HG03558 (cell line): ENCODE data around the gene LTA.

Experiments
- ATAC-seq: cut with Tn5 transposase; IDR thresholded peaks from one replicate; pipeline ENCODE4 v1.9.1; 2021; ENCODE audit warnings: moderate number of reproducible peaks; ENCODE audit not compliant: unreplicated experiment; ENCODE audit errors: extremely low read depth

Gene LTA

DNA sequence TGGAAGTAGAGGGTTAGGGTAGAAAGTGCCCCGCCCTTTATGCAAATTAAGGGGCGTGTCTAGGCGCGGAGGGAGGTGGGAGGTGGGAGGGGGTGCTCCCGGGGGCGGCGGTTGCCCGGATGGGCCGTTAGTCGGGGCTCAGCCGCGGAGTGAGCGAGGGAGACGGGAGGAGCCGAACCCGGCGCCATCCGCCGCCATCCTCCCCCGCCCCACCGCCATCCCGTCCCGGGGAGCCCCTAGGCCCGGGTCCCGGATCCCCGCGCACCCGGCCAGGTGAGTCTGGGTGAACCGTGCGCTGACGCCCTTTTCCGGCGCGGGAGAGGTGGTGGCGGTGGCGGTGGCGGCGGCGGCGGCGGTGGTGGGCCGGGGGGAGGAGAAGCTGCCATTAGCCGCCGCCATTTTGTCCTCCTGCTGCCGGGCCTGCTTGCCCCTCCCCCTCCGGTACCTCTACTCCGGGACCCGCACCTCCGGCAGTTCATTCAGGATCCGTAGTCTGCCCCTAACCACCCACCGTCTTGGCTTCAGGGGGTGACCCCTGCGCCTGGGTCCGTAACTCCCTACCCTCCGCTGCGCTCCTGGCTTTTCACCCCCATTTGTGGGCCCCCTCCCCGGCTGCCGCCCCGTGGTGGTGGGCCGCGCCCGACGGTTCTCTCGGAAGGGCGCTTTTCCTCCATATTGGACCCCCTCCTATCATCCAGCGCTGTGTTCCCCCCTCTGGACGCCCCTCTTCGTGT is 48.7 kb downstream of the LTA start, which contains the start of gene PRRC2A:
Gene PRRC2A, plus strand, starts transcription at position 130 of the 734 bp plus-strand sequence. CDS start 2,075 bp downstream, outside the sequence.
- peak; percentile 19 for ATAC-seq

DNA sequence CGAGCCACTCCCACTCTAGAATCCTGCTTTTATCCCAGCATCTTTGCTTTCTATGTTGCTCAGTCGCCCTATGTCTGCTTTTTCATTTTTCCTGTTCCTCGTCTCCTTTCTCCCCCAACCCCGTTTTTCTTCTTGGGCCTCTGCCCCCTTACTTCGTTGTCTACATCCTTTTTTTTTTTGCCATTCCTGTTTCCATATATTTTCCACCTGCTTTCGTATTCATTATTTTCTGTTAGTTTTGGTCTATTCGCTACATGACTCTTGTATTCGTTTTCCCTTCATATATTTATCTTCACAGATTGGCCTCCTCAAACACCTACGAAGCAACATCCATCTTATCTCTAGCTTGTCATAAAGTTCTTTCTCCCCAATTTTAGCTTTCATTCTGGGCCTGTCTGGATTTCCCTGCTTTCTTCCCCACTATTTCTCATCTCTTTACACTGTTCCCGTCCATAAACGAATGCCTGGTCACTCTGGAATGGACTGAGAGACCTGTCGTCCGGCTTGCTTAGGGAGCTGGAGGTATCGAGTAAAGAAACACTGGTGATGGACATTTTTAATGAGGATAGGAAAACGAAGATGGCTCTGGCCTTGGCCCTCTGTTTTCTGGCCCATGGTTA is 49.3 kb downstream of the LTA start:
- ATAC-seq: no peak

DNA sequence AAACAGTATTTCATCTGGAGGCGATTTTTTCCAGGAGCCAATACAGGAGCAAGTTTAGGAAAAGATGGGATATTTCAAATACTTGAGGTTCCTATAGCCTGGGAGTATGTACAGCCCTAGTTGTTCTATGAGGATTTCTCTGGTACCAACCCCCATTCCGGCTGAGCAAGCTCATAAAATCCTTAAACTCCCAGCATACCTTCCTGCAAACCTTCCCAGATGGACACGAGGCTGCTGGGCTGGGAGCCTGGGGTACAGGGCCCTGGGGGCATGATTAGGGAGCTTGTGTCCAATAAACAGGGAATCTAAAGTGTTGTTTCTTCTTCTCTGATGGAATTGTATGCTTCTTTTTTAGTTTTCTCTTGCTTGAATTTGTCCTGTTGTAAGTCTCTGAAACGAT is 49.9 kb downstream of the LTA start:
- ATAC-seq: no peak

DNA sequence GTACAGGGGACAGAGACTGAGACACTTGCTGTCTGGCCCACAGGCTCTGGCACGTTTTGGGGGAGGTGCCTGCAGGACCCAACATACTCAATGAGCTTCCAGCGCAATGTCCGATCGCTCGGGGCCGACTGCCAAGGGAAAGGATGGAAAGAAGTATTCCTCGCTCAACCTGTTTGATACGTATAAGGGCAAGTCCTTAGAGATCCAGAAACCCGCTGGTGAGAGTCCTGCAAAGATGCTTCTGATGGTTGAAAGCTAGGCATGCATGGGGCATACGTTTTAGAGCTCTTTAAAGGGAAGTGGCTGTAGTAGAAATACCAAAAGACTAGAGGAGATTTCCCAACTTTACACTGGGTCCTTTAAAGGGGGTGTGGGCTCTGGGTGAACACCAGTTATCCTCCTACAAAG is 50.6 kb downstream of the LTA start:
- ATAC-seq: no peak
